GM23248 (cell line): ENCODE measurements around the gene INHBE. TPM values are rescaled to one million over a fixed set of nuclear protein-coding genes. Genes with fewer than 3 reads are reported as not detected.

Experiments used
- DNase-seq: peaks from one replicate; pipeline ENCODE4 v3.0.0-alpha.2; 2015
- H2AFZ ChIP-seq: fragments of 200-600 bp; sonication (generic); 2 replicates; pipeline ENCODE4 v1.6.1; 2016; ENCODE audit warnings: antibody characterized with exemption
- H3F3A ChIP-seq: fragments of 200-600 bp; sonication (generic); 2 replicates; pipeline ENCODE4 v1.6.1; 2016; ENCODE audit warnings: mild to moderate bottlenecking, antibody characterized with exemption, mixed run types; ENCODE audit not compliant: insufficient read depth
- H3K27ac ChIP-seq: fragments of 200-600 bp; sonication (generic); 2 replicates; pipeline ENCODE4 v1.5.1; 2016; ENCODE audit warnings: mild to moderate bottlenecking
- H3K27me3 ChIP-seq: fragments of 200-600 bp; sonication (generic); replicated peaks from 2 replicates; pipeline ENCODE4 v1.6.1; 2016; ENCODE audit warnings: mild to moderate bottlenecking; ENCODE audit not compliant: insufficient read depth
- H3K36me3 ChIP-seq: fragments of 200-600 bp; sonication (generic); 2 replicates; pipeline ENCODE4 v1.6.1; 2016; ENCODE audit warnings: low read depth, mild to moderate bottlenecking
- H3K4me1 ChIP-seq: fragments of 200-600 bp; sonication (generic); 2 replicates; pipeline ENCODE4 v1.6.1; 2016; ENCODE audit warnings: mild to moderate bottlenecking; ENCODE audit not compliant: insufficient read depth
- H3K4me2 ChIP-seq: fragments of 200-600 bp; sonication (generic); one replicate; pipeline ENCODE4 v1.6.1; 2016; ENCODE audit warnings: mild to moderate bottlenecking; ENCODE audit not compliant: unreplicated experiment
- H3K4me3 ChIP-seq: fragments of 200-600 bp; sonication (generic); 2 replicates; pipeline ENCODE4 v1.5.1; 2016; ENCODE audit warnings: mild to moderate bottlenecking
- H3K79me2 ChIP-seq: fragments of 200-600 bp; sonication (generic); 2 replicates; pipeline ENCODE4 v1.6.1; 2016; ENCODE audit warnings: mild to moderate bottlenecking; ENCODE audit not compliant: insufficient read depth
- H3K9ac ChIP-seq: fragments of 200-600 bp; sonication (generic); 2 replicates; pipeline ENCODE4 v1.6.1; 2016; ENCODE audit warnings: mild to moderate bottlenecking
- H3K9me2 ChIP-seq: fragments of 200-600 bp; sonication (generic); 2 replicates; pipeline ENCODE4 v1.6.1; 2016; ENCODE audit warnings: mixed run types, mild to moderate bottlenecking, moderate library complexity; ENCODE audit not compliant: insufficient read depth
- H3K9me3 ChIP-seq: fragments of 200-600 bp; sonication (generic); one replicate; pipeline ENCODE4 v1.6.1; 2017; ENCODE audit warnings: low read depth
- H4K20me1 ChIP-seq: fragments of 200-600 bp; sonication (generic); 2 replicates; pipeline ENCODE4 v1.6.0; 2016; ENCODE audit not compliant: insufficient read depth
- EZH2 ChIP-seq: fragments of 200-600 bp; sonication (generic); IDR thresholded peaks from 2 replicates; pipeline ENCODE4 v1.6.1; 2018; ENCODE audit warnings: antibody characterized with exemption, mild to moderate bottlenecking; ENCODE audit not compliant: insufficient read depth, poor library complexity, severe bottlenecking
- EZH2phosphoT487 ChIP-seq: fragments of 200-600 bp; sonication (generic); IDR thresholded peaks from 2 replicates; pipeline ENCODE4 v1.6.1; 2018; ENCODE audit warnings: antibody characterized with exemption, moderate library complexity, mild to moderate bottlenecking, low read depth; ENCODE audit not compliant: insufficient read depth
- WGBS, 2 experiments: methylation state at CpG; one replicate each; pipeline ENCODE4 v1.1.6; 2015 to 2017; ENCODE audit warnings: low lambda C conversion rate in 2 of 2, low coverage in 1 of 2; ENCODE audit errors: missing lambda C conversion rate in 2 of 2; 5-methylcytosine and 5-hydroxymethylcytosine counted together
- in situ Hi-C: fragments of 300-500 bp; cut with MboI; formaldehyde crosslinking; loops from 2 replicates; pipeline ENCODE4 v1.15.0; 2020
- polyA plus RNA-seq: library from polyadenylated mRNA; unstranded; fragments of >200 nt; fragmentation: Nextera tagmentation; extraction: Ambion mirVana; gene quantifications from 2 replicates; pipeline ENCODE4 v1.2.1, GENCODE V29; 2016
- total RNA-seq: library from RNA; depleted of rRNA; stranded (reverse); fragments of >200 nt; shearing (Covaris generic); gene quantifications from 2 replicates; pipeline ENCODE4 v1.2.3, GENCODE V29; 2014

Gene INHBE
- total and polyA plus RNA-seq, 2 experiments from 2014 or later = 0.24 to 0.65 TPM

DNA sequence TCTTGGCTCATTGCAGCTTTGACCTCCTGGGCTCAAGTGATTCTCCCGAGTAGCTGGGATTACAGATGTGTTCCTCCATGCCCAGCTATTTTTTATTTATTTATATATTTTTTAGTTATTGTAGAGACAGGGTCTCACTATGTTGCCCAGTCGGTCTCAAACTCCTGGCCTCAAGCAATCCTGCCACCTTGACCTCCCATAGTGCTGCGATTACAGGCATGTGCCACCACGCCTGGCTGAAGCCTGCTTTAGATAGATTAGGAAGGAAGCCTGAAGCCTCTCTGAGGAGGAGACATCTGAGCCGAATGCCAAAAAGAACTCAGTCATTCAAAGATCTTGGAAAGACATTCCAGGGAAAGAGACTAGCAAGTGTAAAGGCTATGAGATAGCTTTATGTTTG is 10.4 kb upstream of the INHBE start:
- H2AFZ ChIP-seq = no peak overlapping the region
- H3K27ac ChIP-seq = no peak overlapping the region
- H3K4me1 ChIP-seq = no peaks in the 10 kb centered on the region
- TF ChIP-seq EZH2 (no peak), EZH2phosphoT487 (no peak)
- WGBS, 2 experiments = 79 to 84% methylated on average over 5 of the region's 5 CpGs
- in situ Hi-C loops = loop anchor here (10.0 kb wide), 1 partner anchor 130 kb away; no protein-coding TSS in a partner anchor
- no peaks in the 10 kb centered on the region for H4K20me1 ChIP-seq
- no peak for DNase-seq
- H3K79me2 ChIP-seq = no peaks in the 10 kb centered on the region
- no peaks in the 10 kb centered on the region for H3K9me3 ChIP-seq
- no peak overlapping the region for H3K4me3 ChIP-seq
- H3K27me3 ChIP-seq = no peaks in the 10 kb centered on the region
- H3K9ac ChIP-seq = no peak overlapping the region
- no peaks in the 10 kb centered on the region for H3K9me2 ChIP-seq
- no peaks in the 10 kb centered on the region for H3F3A ChIP-seq
- no peaks in the 10 kb centered on the region for H3K36me3 ChIP-seq
- no peak overlapping the region for H3K4me2 ChIP-seq

DNA sequence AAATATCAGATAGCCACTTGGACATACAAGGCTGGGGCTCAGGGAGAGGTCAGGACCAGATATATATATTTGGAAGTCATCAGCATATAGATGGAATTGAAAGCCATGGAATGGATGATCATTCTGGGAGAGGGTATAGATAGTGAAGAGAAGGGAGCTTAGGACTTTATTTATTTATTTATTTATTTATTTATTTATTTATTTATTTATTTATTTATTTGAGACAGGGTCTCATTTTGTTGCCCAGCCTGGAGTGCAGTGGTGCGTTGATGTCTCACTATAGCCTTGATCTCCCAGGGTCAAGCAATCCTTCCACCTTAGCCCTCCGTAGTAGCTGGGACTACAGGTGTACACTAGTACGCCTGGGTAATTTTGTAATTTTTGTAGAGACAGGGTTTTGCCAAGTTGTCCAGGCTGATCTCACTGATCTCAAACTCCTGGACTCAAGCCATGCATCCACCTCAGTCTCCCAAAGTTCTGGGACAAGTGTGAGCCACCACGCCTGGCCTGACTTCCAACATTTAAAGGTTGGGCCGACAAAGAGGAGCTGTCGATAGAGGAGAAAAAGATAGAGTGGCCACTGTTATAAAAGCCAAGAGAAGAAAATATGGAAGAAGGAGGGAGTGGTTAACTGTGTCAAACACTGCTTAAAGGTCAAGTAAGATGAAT is 8.7 kb upstream of the INHBE start:
- Histone ChIP-seq H4K20me1 (no peaks in the 10 kb centered on the region), H3K4me2 (no peak overlapping the region), H3K36me3 (no peaks in the 10 kb centered on the region), H3K4me3 (no peak overlapping the region), H3F3A (no peaks in the 10 kb centered on the region; the same call in 1 of the 2 replicates), H3K9me3 (no peaks in the 10 kb centered on the region), H3K4me1 (peaks cover 9% of the 10 kb centered on the region), H3K9ac (no peak overlapping the region), H3K27ac (no peak overlapping the region), H2AFZ (no peak overlapping the region), H3K79me2 (no peaks in the 10 kb centered on the region), H3K27me3 (no peaks in the 10 kb centered on the region), H3K9me2 (no peaks in the 10 kb centered on the region)
- no peak for TF ChIP-seq EZH2phosphoT487
- TF ChIP-seq EZH2 = no peak
- 78 to 85% methylated on average over 6 of the region's 6 CpGs for WGBS, 2 experiments
- in situ Hi-C loops = loop anchor here (10.0 kb wide), 1 partner anchor 132 kb away; no protein-coding TSS in a partner anchor
- DNase-seq = no peak

DNA sequence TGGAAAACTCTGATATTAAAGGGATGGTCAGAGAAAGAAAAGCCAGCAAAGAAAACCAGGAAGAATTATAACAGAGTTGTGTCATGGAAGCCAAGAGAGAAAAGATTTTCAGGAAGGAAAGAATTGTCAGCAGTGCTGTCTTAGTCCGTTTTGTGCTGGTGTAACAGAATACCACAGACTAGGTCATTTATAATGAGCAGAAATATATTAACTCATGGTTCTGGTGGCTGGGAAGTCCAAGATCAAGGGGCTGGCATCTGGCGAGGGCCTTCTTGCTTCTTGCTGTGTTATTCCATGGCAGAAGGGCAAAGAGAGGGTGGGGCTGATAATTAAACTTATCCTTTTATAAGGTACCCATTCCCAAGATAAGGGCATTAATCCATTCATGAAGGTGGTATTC is 6.4 kb upstream of the INHBE start:
- no peak overlapping the region for H3K27ac ChIP-seq
- no peaks in the 10 kb centered on the region for H3K36me3 ChIP-seq
- no peak overlapping the region for H3K4me3 ChIP-seq
- no peak for TF ChIP-seq EZH2phosphoT487
- no peak for TF ChIP-seq EZH2
- no peak overlapping the region for H2AFZ ChIP-seq
- in situ Hi-C loops = loop anchor here (10.0 kb wide), 1 partner anchor 134 kb away; no protein-coding TSS in a partner anchor
- no peaks in the 10 kb centered on the region for H3K9me3 ChIP-seq
- H3K27me3 ChIP-seq = no peaks in the 10 kb centered on the region
- no peaks in the 10 kb centered on the region for H3K79me2 ChIP-seq
- no peaks in the 10 kb centered on the region for H3K9me2 ChIP-seq
- H3F3A ChIP-seq = peaks cover 11% of the 10 kb centered on the region; the same call in 1 of the 2 replicates
- no peak overlapping the region for H3K4me2 ChIP-seq
- peaks cover 23% of the 10 kb centered on the region for H3K4me1 ChIP-seq
- WGBS, 2 experiments = 74% methylated on average over 2 of the region's 2 CpGs
- no peaks in the 10 kb centered on the region for H4K20me1 ChIP-seq
- DNase-seq = no peak
- no peak overlapping the region for H3K9ac ChIP-seq

DNA sequence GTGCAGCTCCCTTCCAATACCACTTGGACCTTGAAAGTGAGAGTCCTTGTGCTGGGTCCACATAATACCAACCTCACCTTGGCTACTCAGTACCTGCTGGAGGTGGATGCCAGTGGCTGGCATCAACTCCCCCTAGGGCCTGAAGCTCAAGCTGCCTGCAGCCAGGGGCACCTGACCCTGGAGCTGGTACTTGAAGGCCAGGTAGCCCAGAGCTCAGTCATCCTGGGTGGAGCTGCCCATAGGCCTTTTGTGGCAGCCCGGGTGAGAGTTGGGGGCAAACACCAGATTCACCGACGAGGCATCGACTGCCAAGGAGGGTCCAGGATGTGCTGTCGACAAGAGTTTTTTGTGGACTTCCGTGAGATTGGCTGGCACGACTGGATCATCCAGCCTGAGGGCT is 5.7 kb upstream of the INHBE start:
- no peak overlapping the region for H3K27ac ChIP-seq
- no peak overlapping the region for H3K4me2 ChIP-seq
- TF ChIP-seq EZH2 = no peak
- TF ChIP-seq EZH2phosphoT487 = no peak
- in situ Hi-C loops = loop anchor here (10.0 kb wide), 1 partner anchor 135 kb away; no protein-coding TSS in a partner anchor
- WGBS, 2 experiments = 93 to 95% methylated on average over 7 of the region's 7 CpGs
- no peaks in the 10 kb centered on the region for H3K36me3 ChIP-seq
- no peaks in the 10 kb centered on the region for H3K9me3 ChIP-seq
- H3F3A ChIP-seq = peaks cover 11% of the 10 kb centered on the region; the same call in 1 of the 2 replicates
- no peak overlapping the region for H3K4me3 ChIP-seq
- no peaks in the 10 kb centered on the region for H3K9me2 ChIP-seq
- peaks cover 23% of the 10 kb centered on the region for H3K4me1 ChIP-seq
- H3K27me3 ChIP-seq = no peaks in the 10 kb centered on the region
- H3K9ac ChIP-seq = no peak overlapping the region
- H2AFZ ChIP-seq = no peak overlapping the region
- no peaks in the 10 kb centered on the region for H4K20me1 ChIP-seq
- no peak for DNase-seq
- H3K79me2 ChIP-seq = no peaks in the 10 kb centered on the region
